ENCODE measurements around the gene FAM240A. TPM values are rescaled to one million over a fixed set of nuclear protein-coding genes. Genes with fewer than 3 reads are reported as not detected.

Gene FAM240A
- total RNA-seq, 1 experiment from 2014 or later: not detected

GRCh38 chr3:46656778-46657556 is 44.6 kb downstream of the FAM240A start:
- TF ChIP-seq YY1 (IDR thresholded peaks at IDR 0.05; ENCODE audit: extremely low read depth, insufficient replicate concordance, low read depth, low read length) (no peak), REST (IDR thresholded peaks at IDR 0.05; ENCODE audit: low read depth) (no peak), CTCF (IDR thresholded peaks at IDR 0.05 in 2 of 3, conservative IDR thresholded peaks at IDR 0.05 in 1 of 3; ENCODE audit: borderline replicate concordance in 1 of 3, insufficient read depth in 1 of 3, low read depth in 2 of 3, low read length in 2 of 3) (0 out of 6 replicates have a peak, but pooled peaks of 1 of the 3 experiments have one; percentile 19), RAD21 (IDR thresholded peaks at IDR 0.05; ENCODE audit: low read depth) (no peak)
- H4K20me1 ChIP-seq (ENCODE audit: insufficient read depth): no peaks in the 10 kb centered on the region
- ChIA-PET CTCF (interaction anchor here (1.4 kb wide), 1 partner anchor 27 kb away, joined by 5 read pairs; no protein-coding TSS in a partner anchor), POLR2A (no interaction called here), RAD21 (ENCODE audit: low non-redundant PET in 1 of 2, low total read pairs in 2 of 2, uncharacterized antibody in 2 of 2, unreplicated experiment in 2 of 2) (no interaction called here)
- H3K79me2 ChIP-seq (ENCODE audit: insufficient read depth, low read length): no peaks in the 10 kb centered on the region
- BruUV-seq (replicated peaks): no TSS peak
- no peak overlapping the region for H3K4me3 ChIP-seq (replicated peaks in 1 of 2; ENCODE audit: low read depth in 1 of 2, low read length in 2 of 2)
- peak overlapping the region; percentile 17 for H2AFZ ChIP-seq (ENCODE audit: low read depth, low read length, poor library complexity, severe bottlenecking)
- intact Hi-C loops (cut with micrococcal nuclease): no loop called here
- H3K4me2 ChIP-seq (ENCODE audit: low read length): peak overlapping the region; percentile 20; the same call in 1 of the 2 replicates
- H3K9me3 ChIP-seq (ENCODE audit: control insufficient read depth in 1 of 2, insufficient read depth in 1 of 2, low read depth in 1 of 2, low read length in 2 of 2): no peaks in the 10 kb centered on the region
- no peak for DNase-seq (ENCODE audit: low read depth, low spot score)
- ATAC-seq: peak; percentile 80
- no peaks in the 10 kb centered on the region for H3K27me3 ChIP-seq (ENCODE audit: insufficient read depth, low read length)
- no peak overlapping the region for H3K9ac ChIP-seq (ENCODE audit: low read length)
- no peak overlapping the region for H3K27ac ChIP-seq (ENCODE audit: low read depth, low read length)
- H3K36me3 ChIP-seq (ENCODE audit: control insufficient read depth in 1 of 2, insufficient read depth in 2 of 2, low read length in 2 of 2): no peaks in the 10 kb centered on the region
- H3K9me2 ChIP-seq (ENCODE audit: insufficient read depth): no peaks in the 10 kb centered on the region
- H3K4me1 ChIP-seq (ENCODE audit: control insufficient read depth in 1 of 2, insufficient read depth in 2 of 2, low read length in 2 of 2): peaks cover 5 to 21% of the 10 kb centered on the region in 2 experiments
